ENCODE data around the gene ADARB2. TPM values are rescaled to one million over a fixed set of nuclear protein-coding genes. Genes with fewer than 3 reads are reported as not detected.
"Not testable (repeated sequence)": the region's sequence is repeated elsewhere in the genome, so short reads cannot be mapped to it uniquely, and the experiment has no call there.

ADARB2 gene
- polyA plus RNA-seq, 6 donors from 2014 or later, result 0.10 to 0.12 TPM; not detected in 4

DNA sequence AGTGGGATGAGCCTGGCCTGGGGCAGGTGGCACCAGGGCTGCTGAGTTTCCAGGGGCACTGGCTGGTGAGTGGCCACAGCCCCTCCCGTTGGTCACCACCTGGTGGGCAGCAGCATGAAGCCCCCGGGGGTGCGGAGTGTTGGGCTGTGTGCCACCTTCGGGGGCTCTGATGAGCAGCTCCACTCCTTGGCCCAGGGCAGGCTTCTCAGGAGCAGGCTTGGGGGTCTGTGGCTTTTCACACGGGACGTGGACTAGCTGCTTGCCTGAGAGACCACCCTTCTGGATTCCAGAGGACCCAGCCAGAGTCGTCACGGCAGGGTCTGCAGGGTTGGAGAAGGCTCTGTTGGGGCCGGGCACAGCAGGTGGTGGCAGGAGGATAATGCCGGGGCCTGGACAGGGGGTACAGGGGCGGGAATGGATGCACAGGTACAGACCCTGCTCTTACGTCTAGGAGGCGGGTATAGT lies 193.1 kb downstream of the ADARB2 start:
- Mint-ChIP-seq H3K27me3 (peaks cover 0 to 4% (median 0%) of the 10 kb centered on the region in 3 donors), H3K4me1 (peaks cover 9 to 19% (median 13%) of the 10 kb centered on the region in 3 donors), H3K4me3 (no peak overlapping the region), H3K9me3 (peaks cover 2 to 11% (median 6%) of the 10 kb centered on the region in 7 donors), H3K36me3 (peaks cover 7 to 11% of the 10 kb centered on the region in 2 donors), H3K27ac (peak overlapping the region in 1 of 6 donors; percentile 51)
- ATAC-seq (ENCODE audit: low read depth in 2 of 2) (no peak), DNase-seq (no peak)

DNA sequence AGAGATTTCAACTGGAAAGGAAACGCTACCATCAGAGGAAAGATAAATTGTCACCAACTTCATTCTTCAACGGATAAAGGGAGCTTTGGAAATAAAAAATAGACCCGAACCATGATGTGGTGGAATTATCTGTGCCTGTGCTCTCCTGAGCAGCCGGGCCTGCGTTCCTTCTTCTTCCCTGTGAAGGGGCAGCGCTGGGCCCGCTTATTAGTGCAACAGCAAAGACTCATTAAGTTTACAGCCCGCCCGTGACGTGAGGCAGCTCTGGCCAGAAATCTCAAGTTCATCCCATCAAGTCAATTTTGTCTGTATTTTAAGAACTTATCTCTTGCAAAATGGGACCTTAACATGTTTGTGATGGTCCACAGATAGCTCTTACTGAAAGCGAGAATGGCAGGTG lies 193.7 kb downstream of the ADARB2 start:
- H3K4me1 Mint-ChIP-seq, result peaks cover 7 to 13% (median 10%) of the 10 kb centered on the region in 3 donors
- peaks cover 4 to 5% of the 10 kb centered on the region in 2 donors for H3K36me3 Mint-ChIP-seq
- H3K4me3 Mint-ChIP-seq, result no peak overlapping the region
- H3K9me3 Mint-ChIP-seq, result peaks cover 1 to 7% (median 3%) of the 10 kb centered on the region in 7 donors
- peak overlapping the region in 2 of 6 donors; percentile 18 to 84 for H3K27ac Mint-ChIP-seq
- peaks cover 0 to 4% (median 0%) of the 10 kb centered on the region in 3 donors for H3K27me3 Mint-ChIP-seq
- DNase-seq (no peak), ATAC-seq (ENCODE audit: low read depth in 2 of 2) (no peak)

DNA sequence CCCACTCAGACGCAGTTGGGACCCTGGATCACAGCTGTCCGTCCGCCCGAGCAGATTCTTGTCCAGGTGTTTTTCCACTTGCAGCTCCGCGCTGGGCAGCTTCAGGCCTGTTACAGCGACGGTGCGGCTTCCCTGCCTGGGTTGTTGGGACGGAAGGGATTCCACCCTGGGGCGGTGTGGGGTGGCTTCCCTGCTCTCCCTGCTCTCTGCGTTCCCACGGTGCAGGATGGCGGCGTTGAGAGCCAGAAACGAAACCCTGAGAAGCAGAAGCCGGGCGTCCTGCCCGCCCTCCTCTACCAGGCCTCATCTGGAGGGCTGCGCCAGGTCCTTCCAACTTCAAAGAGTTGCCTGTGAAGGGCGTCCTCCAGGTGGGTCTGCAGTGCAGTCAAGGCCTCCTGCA lies 194.4 kb downstream of the ADARB2 start:
- no peak for DNase-seq
- Mint-ChIP-seq H3K4me3 (no peak overlapping the region), H3K27ac (no peak overlapping the region), H3K36me3 (no peaks in the 10 kb centered on the region), H3K9me3 (peaks cover 0 to under 1% (median 0%) of the 10 kb centered on the region in 7 donors), H3K4me1 (peaks cover 5 to 8% (median 6%) of the 10 kb centered on the region in 3 donors), H3K27me3 (peaks cover 0 to 4% (median 0%) of the 10 kb centered on the region in 3 donors)
- no peak for ATAC-seq (ENCODE audit: low read depth in 2 of 2)

DNA sequence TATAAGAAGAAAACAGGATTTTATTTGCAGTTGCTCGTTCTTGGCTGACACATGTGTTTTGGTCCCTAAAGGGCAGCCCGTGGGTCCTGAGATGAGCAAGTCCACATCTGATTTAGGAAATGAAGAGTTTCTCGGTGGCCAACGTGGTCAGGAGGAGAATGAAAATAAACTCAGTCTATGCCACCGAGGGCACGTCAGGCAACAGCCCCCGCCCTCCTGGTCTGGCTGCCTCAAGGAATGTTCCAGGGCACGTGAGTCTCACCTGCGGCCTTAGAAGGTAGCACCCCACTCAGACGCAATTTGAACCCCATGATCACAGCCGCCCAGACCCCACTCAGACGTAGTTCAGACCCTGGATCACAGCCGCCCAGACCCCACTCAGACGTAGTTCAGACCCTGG lies 197.2 kb downstream of the ADARB2 start:
- peaks cover 0 to 6% (median 0%) of the 10 kb centered on the region in 3 donors for H3K4me1 Mint-ChIP-seq
- peaks cover 0 to 2% (median 0%) of the 10 kb centered on the region in 7 donors for H3K9me3 Mint-ChIP-seq
- no peaks in the 10 kb centered on the region for H3K36me3 Mint-ChIP-seq
- H3K27ac Mint-ChIP-seq, result no peak overlapping the region
- peaks cover 0 to 4% (median 0%) of the 10 kb centered on the region in 3 donors for H3K27me3 Mint-ChIP-seq
- DNase-seq (no peak), ATAC-seq (ENCODE audit: low read depth in 2 of 2) (no peak)
- no peak overlapping the region for H3K4me3 Mint-ChIP-seq

DNA sequence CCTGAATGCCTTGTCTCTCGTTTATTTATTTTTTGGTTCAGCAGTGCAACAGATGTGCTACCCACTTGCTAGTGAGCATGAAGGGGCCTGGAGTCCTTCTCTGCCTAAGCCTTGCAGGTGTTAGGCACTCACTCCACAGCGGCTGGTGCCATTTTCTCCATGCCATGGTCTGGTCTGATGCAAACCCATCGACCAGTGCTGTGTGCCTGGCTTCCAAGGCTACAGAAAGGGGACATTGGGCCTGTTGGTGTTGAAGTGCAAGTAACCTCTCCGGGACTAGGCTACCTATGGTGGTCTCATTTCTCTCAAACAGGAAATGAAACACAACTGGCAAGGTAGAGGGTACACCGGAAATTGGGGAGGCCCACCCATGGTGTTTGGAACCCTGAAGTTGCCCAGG lies 198.1 kb downstream of the ADARB2 start:
- H3K27ac Mint-ChIP-seq, result no peak overlapping the region
- DNase-seq, result no peak
- peaks cover 4 to 7% (median 6%) of the 10 kb centered on the region in 3 donors for H3K27me3 Mint-ChIP-seq
- no peak for ATAC-seq (ENCODE audit: low read depth in 2 of 2)
- H3K36me3 Mint-ChIP-seq, result no peaks in the 10 kb centered on the region
- H3K4me1 Mint-ChIP-seq, result peaks cover 0 to 10% (median 0%) of the 10 kb centered on the region in 3 donors
- H3K4me3 Mint-ChIP-seq, result no peak overlapping the region
- peaks cover 0 to 2% (median 0%) of the 10 kb centered on the region in 7 donors for H3K9me3 Mint-ChIP-seq

DNA sequence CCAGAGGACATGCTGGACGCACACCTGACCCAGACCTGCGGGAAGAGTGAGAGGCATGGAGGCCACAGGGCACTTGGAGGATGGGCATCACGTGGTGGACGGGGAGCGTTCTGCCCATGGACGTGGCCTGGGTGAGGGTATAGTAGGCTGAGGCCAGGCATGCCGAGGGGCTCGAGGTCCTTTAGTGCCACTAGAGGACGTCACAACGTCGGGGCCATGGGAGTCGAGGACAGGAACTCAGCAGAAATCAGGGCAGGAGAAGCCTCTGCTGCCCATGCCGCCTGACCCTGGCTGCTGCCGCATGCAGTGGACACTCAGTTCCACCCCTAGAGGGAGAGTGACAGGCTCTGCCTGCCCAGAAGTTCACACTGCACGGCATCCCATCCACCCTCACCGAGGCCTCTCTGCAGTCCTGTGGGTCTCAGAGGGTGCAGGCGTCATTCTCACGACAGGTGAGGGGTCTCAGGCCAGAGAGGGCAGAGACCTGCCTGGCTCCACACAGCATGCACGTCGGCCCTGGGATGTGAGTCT lies 198.7 kb downstream of the ADARB2 start:
- H3K4me3 Mint-ChIP-seq, result peak overlapping the region in 1 of 8 donors; percentile 80
- ATAC-seq (ENCODE audit: low read depth in 2 of 2) (no peak), DNase-seq (no peak)
- H3K27ac Mint-ChIP-seq, result no peak overlapping the region
- H3K36me3 Mint-ChIP-seq, result no peaks in the 10 kb centered on the region
- peaks cover 0 to 2% (median 0%) of the 10 kb centered on the region in 7 donors for H3K9me3 Mint-ChIP-seq
- H3K4me1 Mint-ChIP-seq, result peaks cover 0 to 10% (median 0%) of the 10 kb centered on the region in 3 donors
- H3K27me3 Mint-ChIP-seq, result peaks cover 4 to 8% (median 6%) of the 10 kb centered on the region in 3 donors

DNA sequence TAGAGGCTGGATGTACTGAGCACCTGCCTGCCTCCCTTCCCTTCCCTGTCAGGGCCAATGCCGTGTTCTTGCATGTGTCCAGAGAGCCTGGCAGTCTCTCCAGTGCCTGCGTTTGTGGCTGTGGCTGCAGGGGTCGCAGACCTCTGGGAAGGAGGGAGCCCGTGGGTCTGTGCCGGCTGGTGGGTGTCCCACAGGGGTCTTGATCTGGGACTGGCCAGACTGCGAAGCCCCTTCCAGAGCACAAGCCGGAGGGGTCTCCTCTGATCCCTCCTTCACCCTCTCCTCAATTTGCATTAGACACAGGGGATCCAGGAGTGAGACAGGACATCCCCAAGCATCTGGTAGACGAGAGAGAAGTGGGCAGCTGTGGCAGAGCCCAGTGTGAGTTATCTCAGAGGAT lies 199.2 kb downstream of the ADARB2 start:
- ATAC-seq (ENCODE audit: low read depth in 2 of 2) (no peak), DNase-seq (no peak)
- Mint-ChIP-seq H3K27ac (no peak overlapping the region), H3K27me3 (peaks cover 0 to 8% (median 6%) of the 10 kb centered on the region in 3 donors), H3K4me1 (peaks cover 0 to 10% (median 0%) of the 10 kb centered on the region in 3 donors), H3K9me3 (peaks cover 0 to 2% (median 0%) of the 10 kb centered on the region in 7 donors), H3K36me3 (no peaks in the 10 kb centered on the region), H3K4me3 (peak overlapping the region in 1 of 8 donors; percentile 80)

DNA sequence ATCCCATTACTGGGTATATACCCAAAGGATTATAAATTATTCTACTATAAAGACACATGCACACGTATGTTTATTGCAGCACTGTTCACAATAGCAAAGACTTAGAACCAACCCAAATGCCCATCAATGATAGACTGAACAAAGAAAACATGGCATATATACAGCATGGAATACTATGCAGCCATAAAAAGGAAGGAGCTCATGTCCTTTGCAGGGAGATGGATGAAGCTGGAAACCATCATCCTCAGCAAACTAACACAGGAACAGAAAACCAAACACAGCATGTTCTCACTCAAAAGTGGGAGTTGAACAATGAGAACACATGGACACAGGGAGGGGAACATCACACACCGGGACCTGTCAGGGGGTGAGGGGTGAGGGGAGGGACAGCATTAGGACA lies 199.9 kb downstream of the ADARB2 start:
- not testable (repeated sequence) for ATAC-seq (ENCODE audit: low read depth in 2 of 2); H3K27ac Mint-ChIP-seq; DNase-seq; H3K9me3 Mint-ChIP-seq; H3K4me3 Mint-ChIP-seq; H3K36me3 Mint-ChIP-seq
- Mint-ChIP-seq H3K27me3 (peaks cover 0 to 10% (median 7%) of the 10 kb centered on the region in 3 donors), H3K4me1 (peaks cover under 1 to 10% (median 1%) of the 10 kb centered on the region in 3 donors)

DNA sequence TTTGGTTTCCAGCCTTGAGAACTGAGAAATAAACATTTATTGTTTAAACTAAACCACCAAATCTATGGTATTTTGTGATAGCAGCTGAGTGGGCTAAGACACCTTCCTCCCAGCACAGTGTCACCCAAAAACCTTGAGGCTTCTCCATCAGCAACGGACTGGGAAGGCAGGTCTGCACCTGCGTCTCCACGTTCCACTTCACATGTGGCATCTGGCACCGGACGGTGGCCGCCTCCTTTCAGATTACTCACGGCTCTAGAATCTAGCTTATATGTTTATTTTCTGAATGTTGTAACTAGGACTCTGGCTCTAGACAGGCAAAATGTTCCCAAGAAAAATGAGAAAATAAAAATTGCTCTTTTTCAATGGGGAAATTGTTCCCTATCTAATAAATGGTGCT lies 201.0 kb downstream of the ADARB2 start:
- no peak overlapping the region for H3K27ac Mint-ChIP-seq
- H3K4me1 Mint-ChIP-seq, result peaks cover 3 to 13% (median 8%) of the 10 kb centered on the region in 3 donors
- no peak for DNase-seq
- peaks cover 0 to 2% (median 0%) of the 10 kb centered on the region in 7 donors for H3K9me3 Mint-ChIP-seq
- H3K4me3 Mint-ChIP-seq, result no peak overlapping the region
- no peak for ATAC-seq (ENCODE audit: low read depth in 2 of 2)
- peaks cover 5 to 18% (median 15%) of the 10 kb centered on the region in 3 donors for H3K27me3 Mint-ChIP-seq
- no peaks in the 10 kb centered on the region for H3K36me3 Mint-ChIP-seq

DNA sequence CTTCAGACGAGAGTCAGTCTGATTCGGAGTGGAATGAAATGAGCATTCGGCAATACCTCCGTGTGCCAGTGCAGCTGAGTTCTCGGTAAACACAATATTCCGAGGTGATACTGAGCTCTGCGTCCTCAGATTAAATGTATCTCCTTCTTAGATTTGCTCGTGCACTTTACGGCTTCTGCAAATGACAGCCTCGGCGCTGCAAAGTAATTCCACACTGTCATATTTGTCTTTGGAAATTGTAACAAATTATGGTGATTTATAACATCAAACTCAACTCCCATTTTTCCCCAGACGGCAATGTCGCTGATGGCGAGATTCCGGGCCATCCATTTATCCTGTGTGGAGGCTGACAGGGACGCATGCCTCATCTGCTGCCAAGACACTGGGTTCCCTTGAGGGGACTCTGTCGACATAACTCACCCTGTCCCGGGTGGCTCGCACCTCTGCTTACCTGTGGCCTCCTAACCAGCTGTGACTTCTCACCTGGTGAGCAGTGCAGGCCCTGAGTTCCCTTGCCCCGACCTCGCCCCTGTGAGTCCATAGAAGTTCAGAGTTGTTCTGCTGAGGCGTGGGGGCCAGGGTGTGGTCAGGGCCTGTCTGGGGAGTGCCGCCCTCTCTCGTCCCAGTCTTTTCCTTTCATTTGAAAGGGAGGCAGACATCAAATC lies 201.9 kb downstream of the ADARB2 start:
- H3K27me3 Mint-ChIP-seq, result peaks cover 12 to 21% (median 20%) of the 10 kb centered on the region in 3 donors
- H3K9me3 Mint-ChIP-seq, result peaks cover 0 to 2% (median 0%) of the 10 kb centered on the region in 7 donors
- peaks cover 3 to 15% (median 8%) of the 10 kb centered on the region in 3 donors for H3K4me1 Mint-ChIP-seq
- H3K36me3 Mint-ChIP-seq, result peaks cover 0 to 2% of the 10 kb centered on the region in 2 donors
- H3K27ac Mint-ChIP-seq, result no peak overlapping the region
- DNase-seq, result no peak
- no peak for ATAC-seq (ENCODE audit: low read depth in 2 of 2)
- H3K4me3 Mint-ChIP-seq, result peak overlapping the region in 1 of 8 donors; percentile 1

DNA sequence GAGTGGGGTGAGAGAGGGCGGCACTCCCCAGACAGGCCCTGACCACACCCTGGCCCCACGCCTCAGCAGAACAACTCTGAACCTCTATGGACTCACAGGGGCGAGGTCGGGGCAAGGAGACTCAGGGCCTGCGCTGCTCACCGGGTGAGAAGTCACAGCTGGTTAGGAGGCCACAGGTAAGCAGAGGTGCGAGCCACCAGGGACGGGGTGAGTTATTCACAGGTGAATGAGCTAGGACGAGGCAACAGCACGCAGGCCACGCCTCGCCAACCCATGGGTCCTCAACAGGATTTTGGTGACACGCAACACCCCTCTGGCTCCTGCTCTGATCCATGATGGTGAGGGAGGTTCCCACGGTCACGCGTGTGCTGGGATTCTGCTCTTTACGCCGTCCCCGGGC lies 202.5 kb downstream of the ADARB2 start:
- ATAC-seq (ENCODE audit: low read depth in 2 of 2), result no peak
- no peak overlapping the region for H3K27ac Mint-ChIP-seq

DNA sequence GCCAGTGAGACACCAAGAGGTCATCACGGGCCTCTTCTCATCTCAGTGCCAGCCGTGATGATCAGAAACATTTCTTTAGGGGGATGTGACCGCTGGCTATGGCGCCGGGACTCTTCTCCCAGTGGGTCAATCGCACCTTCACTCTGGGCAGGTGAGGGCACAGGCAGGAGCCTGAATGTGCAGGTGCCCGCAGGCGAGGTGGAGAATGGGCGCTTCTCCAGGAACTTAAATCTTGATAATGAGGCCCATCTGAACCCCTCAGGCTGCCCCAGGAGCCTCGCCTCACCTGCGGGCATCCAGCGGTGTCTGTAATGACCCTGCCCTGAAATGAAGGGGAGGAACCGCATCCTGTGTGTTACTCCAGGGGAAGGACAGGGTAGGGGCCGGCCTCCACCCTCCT lies 204.7 kb downstream of the ADARB2 start:
- H3K27ac Mint-ChIP-seq, result peak overlapping the region in 2 of 6 donors; percentile 11 to 32
- peaks cover 17 to 41% (median 41%) of the 10 kb centered on the region in 3 donors for H3K27me3 Mint-ChIP-seq
- peaks cover 0 to 2% (median 0%) of the 10 kb centered on the region in 7 donors for H3K9me3 Mint-ChIP-seq
- peaks cover 0 to 16% of the 10 kb centered on the region in 2 donors for H3K36me3 Mint-ChIP-seq
- peaks cover 3 to 15% (median 14%) of the 10 kb centered on the region in 3 donors for H3K4me1 Mint-ChIP-seq
- no peak overlapping the region for H3K4me3 Mint-ChIP-seq
- ATAC-seq (ENCODE audit: low read depth in 2 of 2) (no peak), DNase-seq (no peak)

More for the DNA sequence above, 202.5 kb downstream of the ADARB2 start:
- H3K36me3 Mint-ChIP-seq, result peaks cover 0 to 8% of the 10 kb centered on the region in 2 donors
- peaks cover 0 to 2% (median 0%) of the 10 kb centered on the region in 7 donors for H3K9me3 Mint-ChIP-seq
- DNase-seq, result no peak
- peaks cover 3 to 19% (median 14%) of the 10 kb centered on the region in 3 donors for H3K4me1 Mint-ChIP-seq
- H3K4me3 Mint-ChIP-seq, result no peak overlapping the region
- H3K27me3 Mint-ChIP-seq, result peaks cover 12 to 27% (median 26%) of the 10 kb centered on the region in 3 donors

DNA sequence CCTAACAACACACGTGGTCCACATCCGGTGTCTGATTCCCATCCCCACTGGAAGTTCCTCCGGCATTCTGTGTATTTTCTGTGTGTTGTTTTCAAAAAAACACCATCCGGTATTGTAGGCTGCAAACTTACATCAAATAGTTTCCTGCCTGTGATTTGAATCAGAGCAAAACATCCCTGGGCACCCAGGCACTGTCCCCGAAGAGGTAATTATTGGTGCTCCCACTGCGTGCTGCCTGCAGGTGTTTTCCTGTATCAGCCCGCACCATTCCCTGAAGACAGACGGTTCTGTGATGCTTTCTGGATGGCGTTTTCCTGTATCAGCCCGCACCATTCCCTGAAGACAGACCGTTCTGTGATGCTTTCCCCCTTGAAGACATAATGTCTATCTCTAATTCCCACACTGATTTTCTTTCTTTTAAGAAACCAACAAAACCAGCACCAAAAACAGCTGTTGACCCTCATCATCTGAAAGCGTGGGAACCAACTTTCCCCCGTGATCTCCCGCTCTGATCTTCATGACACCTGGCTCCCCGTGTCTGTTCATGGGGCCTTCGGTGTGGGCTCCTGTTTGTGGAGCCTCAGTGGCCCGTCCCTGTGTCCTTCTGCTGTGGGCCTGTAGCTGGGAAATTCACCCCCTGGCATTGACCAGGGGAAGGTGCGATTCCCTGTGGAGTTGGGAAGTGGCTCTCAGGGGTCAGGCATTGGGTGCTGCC lies 205.3 kb downstream of the ADARB2 start:
- peaks cover 17 to 47% (median 41%) of the 10 kb centered on the region in 3 donors for H3K27me3 Mint-ChIP-seq
- peak overlapping the region in 2 of 6 donors; percentile 32 to 78 for H3K27ac Mint-ChIP-seq
- H3K4me1 Mint-ChIP-seq, result peaks cover 3 to 15% (median 14%) of the 10 kb centered on the region in 3 donors
- H3K4me3 Mint-ChIP-seq, result no peak overlapping the region
- H3K36me3 Mint-ChIP-seq, result peaks cover 0 to 16% of the 10 kb centered on the region in 2 donors
- no peak for ATAC-seq (ENCODE audit: low read depth in 2 of 2)
- DNase-seq, result no peak
- H3K9me3 Mint-ChIP-seq, result peaks cover 0 to 2% (median 0%) of the 10 kb centered on the region in 7 donors
